GM12878 (cell line): ENCODE measurements around the gene ELL. TPM values are rescaled to one million over a fixed set of nuclear protein-coding genes. Genes with fewer than 3 reads are reported as not detected.

ENCODE experiments used
- ATAC-seq: fragments of 200-7000 bp; cut with Tn5 transposase; 3 replicates; pipeline ENCODE4 v1.9.1; 2020; ENCODE audit warnings: mild to moderate bottlenecking, moderate library complexity
- BruUV-seq: library from RNA; stranded (reverse); fragments of 400-500 nt; replicated peaks from 2 replicates; lab custom pipeline; 2021; lab: Mats Ljungman, UMichigan
- CTCF ChIA-PET: fragments of 300-600 bp; sonication (Branson Sonifier 250); formaldehyde crosslinking; extraction: SDS; loops from one replicate; lab custom pipeline; 2021; ENCODE audit warnings: inconsistent platforms; lab: Yijun Ruan, JAX
- POLR2A ChIA-PET: fragments of 350-600 bp; formaldehyde crosslinking; extraction: SDS; loops from one replicate; lab custom pipeline; 2021; ENCODE audit warnings: inconsistent platforms; lab: Charles Lee
- RAD21 ChIA-PET: fragments of 300-600 bp; sonication (Branson Sonifier 250); formaldehyde crosslinking; loops from one replicate; lab custom pipeline; 2023; ENCODE audit warnings: antibody characterized with exemption; ENCODE audit not compliant: unreplicated experiment; lab: Charles Lee
- SMC1A ChIA-PET: fragments of 300-600 bp; sonication (Branson Sonifier 250); formaldehyde crosslinking; loops from one replicate; lab custom pipeline; 2023; ENCODE audit not compliant: unreplicated experiment, uncharacterized antibody; lab: Charles Lee
- DNase-seq: peaks from one replicate; pipeline ENCODE4 v3.0.0-alpha.2; 2011; ENCODE audit warnings: low read depth, low spot score
- FAIRE-seq: peaks from 3 replicates; lab custom pipeline; 2011; peaks lifted over from hg19 to GRCh38; lab: Jason Lieb, UNC
- H2AFZ ChIP-seq: 2 replicates; pipeline ENCODE4 v1.6.0; 2011; ENCODE audit warnings: low read depth, low read length, control low read depth; ENCODE audit not compliant: control insufficient read depth
- H3K27ac ChIP-seq: 2 replicates; pipeline ENCODE4 v1.5.1; 2011; ENCODE audit warnings: control low read depth; ENCODE audit not compliant: control insufficient read depth, insufficient read depth
- H3K27me3 ChIP-seq, 2 experiments: replicated peaks in 1 of 2; 2 replicates each; pipeline versions ENCODE4 v1.6.0 to v1.6.1; 2011; ENCODE audit warnings: low read length in 1 of 2; ENCODE audit not compliant: control insufficient read depth in 2 of 2, insufficient read depth in 2 of 2
- H3K36me3 ChIP-seq, 2 experiments: 2 replicates each; pipeline ENCODE4 v1.5.1; 2011; ENCODE audit warnings: low read length in 1 of 2; ENCODE audit not compliant: control insufficient read depth in 2 of 2, insufficient read depth in 2 of 2
- H3K4me1 ChIP-seq: 2 replicates; pipeline ENCODE4 v1.6.1; 2011; ENCODE audit warnings: mild to moderate bottlenecking, low read length, moderate library complexity, mixed read lengths; ENCODE audit not compliant: control insufficient read depth, insufficient read depth
- H3K4me2 ChIP-seq: 2 replicates; pipeline ENCODE4 v1.6.0; 2011; ENCODE audit warnings: control low read depth; ENCODE audit not compliant: control insufficient read depth, insufficient read depth
- H3K4me3 ChIP-seq: fragments of 200-600 bp; sonication (generic); 2 replicates; pipeline ENCODE4 v1.5.1; 2016
- H3K79me2 ChIP-seq: 2 replicates; pipeline ENCODE4 v1.6.0; 2011; ENCODE audit warnings: low read length; ENCODE audit not compliant: control insufficient read depth, insufficient read depth
- H3K9ac ChIP-seq: 2 replicates; pipeline ENCODE4 v1.8.0; 2011; ENCODE audit warnings: low read length, control low read depth, mixed read lengths; ENCODE audit not compliant: control insufficient read depth, insufficient read depth
- H3K9me3 ChIP-seq: replicated peaks from 3 replicates; pipeline ENCODE4 v1.5.1; 2011; ENCODE audit warnings: mild to moderate bottlenecking, low read length; ENCODE audit not compliant: control insufficient read depth, insufficient read depth
- H4K20me1 ChIP-seq: 2 replicates; pipeline ENCODE4 v1.6.0; 2011; ENCODE audit not compliant: control insufficient read depth, insufficient read depth
- CHD2 ChIP-seq: IDR thresholded peaks from 2 replicates; pipeline ENCODE4 v1.6.1; 2011; ENCODE audit warnings: low read depth, low read length, improper control_type of control experiment, borderline replicate concordance
- CTCF ChIP-seq, 3 experiments: IDR thresholded peaks in 2 of 3; conservative IDR thresholded peaks in 1 of 3; 2 replicates each; pipeline ENCODE4 v1.5.1; 2011; ENCODE audit warnings: low read depth in 3 of 3, low read length in 3 of 3, mild to moderate bottlenecking in 3 of 3, control low read depth in 2 of 3, moderate library complexity in 2 of 3, inconsistent platforms in 1 of 3, mixed read lengths in 1 of 3; ENCODE audit not compliant: control insufficient read depth in 2 of 3, insufficient read depth in 1 of 3; ENCODE audit errors: extremely low read depth in 1 of 3
- EGR1 ChIP-seq, 2 experiments: IDR thresholded peaks; 1 replicate in 1 of 2; 2 replicates in 1 of 2; pipeline ENCODE4 v1.6.1; 2011 to 2012; ENCODE audit warnings: low read depth in 2 of 2, low read length in 2 of 2, borderline replicate concordance in 1 of 2, mild to moderate bottlenecking in 1 of 2, moderate library complexity in 1 of 2
- MYC ChIP-seq: IDR thresholded peaks from 2 replicates; pipeline ENCODE4 v1.6.1; 2011; ENCODE audit warnings: mild to moderate bottlenecking, low read length, moderate library complexity, inconsistent platforms; ENCODE audit not compliant: insufficient read depth, insufficient replicate concordance, insufficient read length, severe bottlenecking
- PKNOX1 ChIP-seq: fragments of 450-650 bp; IDR thresholded peaks from 2 replicates; pipeline ENCODE4 v1.6.1; 2016; ENCODE audit warnings: mild to moderate bottlenecking
- POLR2A ChIP-seq: IDR thresholded peaks from 2 replicates; pipeline ENCODE4 v1.6.1; 2011; ENCODE audit warnings: low read depth, mild to moderate bottlenecking, low read length
- RAD21 ChIP-seq: IDR thresholded peaks from 2 replicates; pipeline ENCODE4 v1.6.1; 2011; ENCODE audit warnings: mild to moderate bottlenecking, low read depth, low read length, moderate library complexity; ENCODE audit not compliant: insufficient read depth
- SMC3 ChIP-seq: IDR thresholded peaks from 2 replicates; pipeline ENCODE4 v1.6.1; 2011; ENCODE audit warnings: low read length, improper control_type of control experiment, borderline replicate concordance
- YY1 ChIP-seq: IDR thresholded peaks from 2 replicates; pipeline ENCODE4 v1.6.1; 2011; ENCODE audit warnings: low read depth, mild to moderate bottlenecking, low read length
- ZBTB33 ChIP-seq: fragments of 450-650 bp; IDR thresholded peaks from 2 replicates; pipeline ENCODE4 v1.6.1; 2017; ENCODE audit warnings: mild to moderate bottlenecking
- WGBS: methylation state at CpG from one replicate; pipeline ENCODE4 v1.1.6; 2016; ENCODE audit warnings: low lambda C conversion rate; ENCODE audit not compliant: insufficient replicate concordance, insufficient coverage; ENCODE audit errors: missing lambda C conversion rate; 5-methylcytosine and 5-hydroxymethylcytosine counted together
- in situ Hi-C: fragments of 300-500 bp; cut with MboI; formaldehyde crosslinking; loops from 9 replicates; pipeline ENCODE4 v1.14.3; 2018; ENCODE audit warnings: mixed read lengths
- intact Hi-C: fragments of 100-400 bp; cut with micrococcal nuclease; formaldehyde crosslinking; loops from one replicate; pipeline ENCODE4 v1.14.2; 2022; ENCODE audit not compliant: unreplicated experiment
- polyA plus RNA-seq, 11 experiments: library from polyadenylated mRNA; depleted of rRNA in 4 of 11; unstranded in 6 of 11; stranded (reverse) in 5 of 11; fragments of >200 nt; fragmentation: Nextera tagmentation in 4 of 11; fragmentation: Illumina TruSeq in 1 of 11; extraction: Ambion mirVana in 4 of 11; extraction: Trizol in 1 of 11; gene quantifications; 1 replicate in 1 of 11; 2 replicates in 10 of 11; pipeline versions ENCODE4 v1.2.1 to v1.2.3, GENCODE V29; 2011 to 2016; ENCODE audit warnings: inconsistent platforms in 2 of 11, missing spikeins in 2 of 11, low read depth in 1 of 11
- total RNA-seq, 4 experiments: library from RNA; depleted of rRNA in 3 of 4; stranded (reverse); fragments of >200 nt in 3 of 4; fragmentation: Illumina TruSeq in 1 of 4; extraction: Trizol in 1 of 4; gene quantifications; 2 replicates each; pipeline versions ENCODE4 v1.2.1 to v1.2.3, GENCODE V29; 2013 to 2021

Gene ELL
- total and polyA plus RNA-seq, 10 of the 15 experiments (the other 5 are each of a cell fraction or from before 2014, with no cell fraction given): 0.91 to 25.0 (median 9.1) TPM

- ChIA-PET RAD21 (interaction anchor here (1.3 kb wide), 1 partner anchor 207 kb away, joined by 3 read pairs; no protein-coding TSS in a partner anchor), SMC1A (no interaction called here), CTCF (interaction anchor here (0.7 to 2.5 kb wide), 7 partner anchors 9 to 207 kb away, joined by 3 to 10 read pairs (median 6); no protein-coding TSS in a partner anchor), POLR2A (no interaction called here)
- Histone ChIP-seq H4K20me1 (peaks cover 5% of the 10 kb centered on the region; the same call in 1 of the 2 replicates), H3K9ac (no peak overlapping the region), H3K4me3 (no peak overlapping the region), H3K4me2 (no peak overlapping the region), H3K36me3 (peaks cover 8 to 41% of the 10 kb centered on the region in 2 experiments; a peak in 3 of 4 replicates), H3K9me3 (no peaks in the 10 kb centered on the region), H3K27me3 (no peaks in the 10 kb centered on the region), H3K27ac (no peak overlapping the region), H3K79me2 (peaks cover 5% of the 10 kb centered on the region), H2AFZ (no peak overlapping the region), H3K4me1 (no peaks in the 10 kb centered on the region)
- peak; percentile 45 to 69 (median 66) for TF ChIP-seq CTCF (IDR thresholded peaks at IDR 0.05 in 2 of 3, conservative IDR thresholded peaks at IDR 0.05 in 1 of 3; ENCODE audit: control insufficient read depth in 2 of 3, extremely low read depth in 1 of 3, insufficient read depth in 1 of 3, low read depth in 3 of 3, low read length in 3 of 3)
- TF ChIP-seq YY1: 0 out of 2 replicates have a peak, but pooled peaks have one; percentile 22
- peak; percentile 99 for TF ChIP-seq ZBTB33
- peak; percentile 50; the same call in 1 of the 2 replicates for TF ChIP-seq SMC3
- no peak for TF ChIP-seq POLR2A
- TF ChIP-seq MYC: no peak
- no peak for TF ChIP-seq CHD2
- no peak for TF ChIP-seq PKNOX1
- peak; percentile 46; the same call in 1 of the 2 replicates for TF ChIP-seq RAD21
- no peak for TF ChIP-seq EGR1 (IDR thresholded peaks at IDR 0.05; ENCODE audit: borderline replicate concordance in 1 of 2, low read depth in 2 of 2, low read length in 2 of 2)
- in situ Hi-C loops: loop anchor here (25.0 kb wide), 1 partner anchor 393 kb away; no protein-coding TSS in a partner anchor
- no peak for DNase-seq
- peak; percentile 78 for ATAC-seq
- intact Hi-C loops: no loop called here
- BruUV-seq: no TSS peak
- FAIRE-seq: no peak
- 82% methylated on average over 24 of the region's 28 CpGs for WGBS
Measured at GRCh38 chr19:18469069-18469846, 52.6 kb downstream of the ELL start.
